ENCODE measurements around the gene CCDC88C. TPM values are rescaled to one million over a fixed set of nuclear protein-coding genes. Genes with fewer than 3 reads are reported as not detected.

The CCDC88C gene
- total RNA-seq, 1 donor from 2014 or later: 17.8 TPM

- peaks cover 14% of the 10 kb centered on the region for H3K36me3 Mint-ChIP-seq
These were observed 187.1 kb downstream of the CCDC88C start for GRCh38 chr14:91230397-91231035.

GRCh38 chr14:91229743-91230200, 187.8 kb downstream of the CCDC88C start:
- TF ChIP-seq EZH2 (IDR thresholded peaks at IDR 0.05) (no peak), EZH2phosphoT487 (IDR thresholded peaks at IDR 0.05) (no peak), CTCF (IDR thresholded peaks at IDR 0.05) (no peak)
- H3K9ac ChIP-seq: no peak overlapping the region
- H3K4me3 ChIP-seq: no peak overlapping the region
- no peaks in the 10 kb centered on the region for H3K27me3 ChIP-seq
- DNase-seq (ENCODE audit: low spot score): no peak
- Mint-ChIP-seq H3K4me1 (peaks cover 4% of the 10 kb centered on the region), H3K36me3 (peaks cover 17% of the 10 kb centered on the region), H3K4me3 (no peak overlapping the region), H3K9me3 (peaks cover 10% of the 10 kb centered on the region), H3K27me3 (ENCODE audit: insufficient read depth, low read depth) (peaks cover 2% of the 10 kb centered on the region), H3K27ac (no peak overlapping the region)
- H3K9me3 ChIP-seq (ENCODE audit: low read depth): no peaks in the 10 kb centered on the region
- H3F3A ChIP-seq (ENCODE audit: low read depth): no peaks in the 10 kb centered on the region
- no peak overlapping the region for H2AFZ ChIP-seq (replicated peaks)
- H3K4me2 ChIP-seq: no peak overlapping the region
- H3K4me1 ChIP-seq: no peaks in the 10 kb centered on the region
- no peak overlapping the region for H3K27ac ChIP-seq
- H3K79me2 ChIP-seq (ENCODE audit: low read depth): no peaks in the 10 kb centered on the region
- no peaks in the 10 kb centered on the region for H3K36me3 ChIP-seq
- no peaks in the 10 kb centered on the region for H4K20me1 ChIP-seq (ENCODE audit: low read depth)

More at GRCh38 chr14:91230397-91231035, 187.1 kb downstream of the CCDC88C start:
- H3K4me1 Mint-ChIP-seq: peaks cover 4% of the 10 kb centered on the region
- peaks cover 2% of the 10 kb centered on the region for H3K27me3 Mint-ChIP-seq (ENCODE audit: insufficient read depth, low read depth)
- no peak overlapping the region for H3K27ac Mint-ChIP-seq
- H3K4me3 Mint-ChIP-seq: no peak overlapping the region
- Histone ChIP-seq H3K4me1 (no peaks in the 10 kb centered on the region), H3K9me3 (ENCODE audit: low read depth) (no peaks in the 10 kb centered on the region), H3F3A (ENCODE audit: low read depth) (no peaks in the 10 kb centered on the region), H3K9ac (no peak overlapping the region), H3K79me2 (ENCODE audit: low read depth) (no peaks in the 10 kb centered on the region), H3K4me3 (no peak overlapping the region), H3K36me3 (no peaks in the 10 kb centered on the region), H3K27ac (no peak overlapping the region), H2AFZ (replicated peaks) (no peak overlapping the region), H3K27me3 (no peaks in the 10 kb centered on the region), H3K4me2 (no peak overlapping the region), H4K20me1 (ENCODE audit: low read depth) (no peaks in the 10 kb centered on the region)
- no peak for DNase-seq (ENCODE audit: low spot score)
- TF ChIP-seq CTCF (IDR thresholded peaks at IDR 0.05): no peak
- no peak for TF ChIP-seq EZH2 (IDR thresholded peaks at IDR 0.05)
- TF ChIP-seq EZH2phosphoT487 (IDR thresholded peaks at IDR 0.05): no peak
- peaks cover 10% of the 10 kb centered on the region for H3K9me3 Mint-ChIP-seq

GRCh38 chr14:91229005-91229382, 188.6 kb downstream of the CCDC88C start:
- Mint-ChIP-seq H3K27ac (peak overlapping the region; percentile 54), H3K4me1 (peaks cover 4% of the 10 kb centered on the region), H3K27me3 (ENCODE audit: insufficient read depth, low read depth) (peaks cover 2% of the 10 kb centered on the region), H3K36me3 (peaks cover 18% of the 10 kb centered on the region), H3K9me3 (peaks cover 7% of the 10 kb centered on the region), H3K4me3 (no peak overlapping the region)
- H3K4me3 ChIP-seq: no peak overlapping the region
- H3K4me1 ChIP-seq: no peaks in the 10 kb centered on the region
- H3K9me3 ChIP-seq (ENCODE audit: low read depth): no peaks in the 10 kb centered on the region
- H3K4me2 ChIP-seq: no peak overlapping the region
- no peaks in the 10 kb centered on the region for H4K20me1 ChIP-seq (ENCODE audit: low read depth)
- H3K27me3 ChIP-seq: no peaks in the 10 kb centered on the region
- TF ChIP-seq EZH2phosphoT487 (IDR thresholded peaks at IDR 0.05): no peak
- TF ChIP-seq EZH2 (IDR thresholded peaks at IDR 0.05): no peak
- TF ChIP-seq CTCF (IDR thresholded peaks at IDR 0.05): no peak
- no peaks in the 10 kb centered on the region for H3K36me3 ChIP-seq
- no peak overlapping the region for H3K9ac ChIP-seq
- DNase-seq (ENCODE audit: low spot score): no peak
- no peak overlapping the region for H3K27ac ChIP-seq
- H2AFZ ChIP-seq (replicated peaks): no peak overlapping the region
- no peaks in the 10 kb centered on the region for H3K79me2 ChIP-seq (ENCODE audit: low read depth)
- no peaks in the 10 kb centered on the region for H3F3A ChIP-seq (ENCODE audit: low read depth)
